Hindlimb muscle (tissue), 1 donor: ENCODE data around the gene SH3BP5L. TPM values are rescaled to one million over a fixed set of nuclear protein-coding genes. Genes with fewer than 3 reads are reported as not detected.
"Not testable (repeated sequence)": the region's sequence is repeated elsewhere in the genome, so short reads cannot be mapped to it uniquely, and the experiment has no call there.

Experiments used
- DNase-seq: peaks from one replicate; pipeline ENCODE4 v3.0.0-alpha.2; 2013
- polyA plus RNA-seq: library from polyadenylated mRNA; unstranded; fragments of 120-200 nt; gene quantifications from one replicate; pipeline ENCODE4 v1.2.1, GENCODE V29; 2013; ENCODE audit not compliant: insufficient read length

Gene SH3BP5L
- polyA plus RNA-seq, 1 donor = 21.4 TPM

DNA sequence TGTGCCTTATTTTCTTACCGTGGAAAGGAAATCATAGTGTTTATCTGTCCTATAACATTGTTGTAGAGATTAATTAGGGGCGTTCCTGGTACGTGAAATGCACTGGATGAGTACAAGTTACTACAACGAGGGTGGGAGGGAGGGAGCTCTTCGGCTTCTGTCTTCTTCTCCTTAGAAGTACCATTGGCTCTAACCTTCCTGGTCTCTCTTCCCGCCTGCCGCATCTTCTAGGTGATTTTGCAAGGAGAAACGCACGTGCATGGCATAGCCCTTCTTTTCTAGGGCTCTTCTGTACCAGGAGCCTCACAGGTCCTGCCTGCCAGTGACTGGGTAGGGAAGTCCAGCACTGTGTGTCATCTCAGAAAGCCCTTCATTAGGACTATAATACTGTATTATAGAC, 16.8 kb downstream of the SH3BP5L start:
- no peak for DNase-seq

DNA sequence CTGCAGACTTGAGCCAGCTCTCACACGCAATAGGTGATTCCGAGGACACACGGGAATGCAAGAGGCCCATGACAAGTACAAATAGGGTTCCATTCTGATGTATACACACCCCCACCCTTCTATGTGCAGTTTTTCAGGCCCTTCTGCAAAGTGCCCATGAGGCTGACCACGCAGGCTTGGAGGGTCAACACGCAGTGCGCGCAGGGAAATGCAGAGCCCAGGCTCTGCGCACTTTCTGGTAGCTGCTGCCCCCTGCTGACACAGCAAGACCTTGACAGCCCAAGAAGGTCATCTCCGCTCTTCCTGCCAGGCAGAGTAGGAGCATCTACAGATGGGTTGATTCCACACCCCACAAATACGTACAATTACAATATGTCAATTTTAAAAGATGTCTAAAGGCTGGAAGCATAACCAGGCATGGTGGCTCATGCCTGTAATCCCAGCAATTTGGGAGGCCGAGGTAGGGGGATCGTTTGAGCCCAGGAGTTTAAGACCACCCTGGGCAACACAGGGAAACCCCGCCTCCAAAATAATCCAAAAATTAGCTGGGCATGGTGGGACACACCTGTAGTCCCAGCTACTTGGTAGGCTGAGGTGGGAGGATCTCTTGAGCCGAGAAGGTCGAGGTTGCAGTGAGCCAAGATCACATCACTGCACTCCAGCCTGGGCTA, 18.5 kb downstream of the SH3BP5L start:
- no peak for DNase-seq

DNA sequence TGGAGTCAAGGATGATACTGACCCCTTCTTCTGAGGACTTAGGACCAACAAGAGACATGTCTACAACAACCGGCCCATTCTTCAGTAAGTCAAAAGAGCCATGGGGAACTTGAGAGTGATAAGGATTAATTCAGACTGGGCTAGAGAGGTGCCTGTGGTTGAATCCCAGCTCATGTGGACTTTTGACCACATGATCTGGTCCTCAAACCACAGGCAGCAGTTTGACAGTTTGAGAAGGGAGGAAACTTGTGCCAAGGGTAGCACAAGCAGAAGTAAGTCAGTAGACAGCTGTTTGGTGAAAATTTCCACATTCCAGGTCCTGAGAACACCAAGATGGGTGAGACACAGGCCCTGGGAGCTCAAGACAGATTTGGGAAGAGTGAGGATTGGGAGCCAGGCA, 19.8 kb downstream of the SH3BP5L start:
- no peak for DNase-seq

DNA sequence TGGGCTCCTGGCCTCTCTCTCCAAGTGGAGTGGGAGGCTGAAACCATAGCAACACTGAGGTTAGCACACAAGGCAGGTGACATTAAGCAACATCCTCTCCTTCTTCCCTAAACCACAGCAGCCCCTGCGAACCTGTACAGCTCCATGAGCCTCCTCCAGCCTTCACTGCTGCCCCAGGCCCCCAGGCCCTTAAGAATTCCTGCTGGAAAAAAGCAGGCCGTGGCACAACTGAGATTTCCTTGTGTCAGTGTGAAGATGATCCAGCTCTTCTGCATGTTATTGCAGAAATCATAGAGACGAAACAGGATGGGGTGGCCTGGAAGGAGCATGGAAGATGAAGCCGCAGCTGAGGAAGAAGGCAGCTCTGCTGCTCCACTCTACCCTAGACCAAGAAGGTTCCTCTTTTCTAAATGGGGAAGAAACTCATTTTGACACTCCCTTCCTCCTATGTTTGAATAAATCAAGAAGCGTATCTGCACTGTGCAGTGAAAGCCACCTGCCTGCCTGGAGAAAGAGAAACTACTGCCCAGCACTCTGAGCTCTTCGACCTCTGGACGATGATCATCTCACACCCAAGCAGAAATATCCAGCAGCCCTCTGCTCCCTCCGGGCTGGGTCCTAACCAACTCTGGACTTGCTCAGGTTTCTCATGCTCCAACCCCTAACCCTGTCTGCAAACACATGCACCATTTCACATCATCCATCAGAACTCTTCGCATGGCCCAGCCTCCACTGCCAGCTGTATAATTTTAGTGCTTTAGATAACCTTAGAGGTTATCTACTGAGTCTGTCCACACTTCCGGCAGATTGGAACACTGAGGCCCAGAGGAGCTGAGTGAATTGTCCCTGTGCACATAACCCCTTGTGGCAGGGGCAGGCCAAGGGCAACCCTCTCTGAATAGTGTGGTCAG, 20.7 kb downstream of the SH3BP5L start:
- no peak for DNase-seq

DNA sequence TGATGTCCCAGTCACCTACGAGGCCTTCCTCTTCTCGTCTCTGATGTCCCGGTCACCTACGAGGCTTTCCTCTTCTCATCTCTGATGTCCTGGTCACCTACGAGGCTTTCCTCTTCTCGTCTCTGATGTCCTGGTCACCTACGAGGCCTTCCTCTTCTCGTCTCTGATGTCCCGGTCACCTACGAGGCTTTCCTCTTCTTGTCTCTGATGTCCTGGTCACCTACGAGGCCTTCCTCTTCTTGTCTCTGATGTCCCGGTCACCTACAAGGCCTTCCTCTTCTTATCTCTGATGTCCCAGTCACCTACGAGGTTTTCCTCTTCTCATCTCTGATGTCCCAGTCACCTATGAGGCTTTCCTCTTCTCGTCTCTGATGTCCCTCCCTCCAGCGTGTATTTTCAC, 22.2 kb downstream of the SH3BP5L start:
- DNase-seq = not testable (repeated sequence)

DNA sequence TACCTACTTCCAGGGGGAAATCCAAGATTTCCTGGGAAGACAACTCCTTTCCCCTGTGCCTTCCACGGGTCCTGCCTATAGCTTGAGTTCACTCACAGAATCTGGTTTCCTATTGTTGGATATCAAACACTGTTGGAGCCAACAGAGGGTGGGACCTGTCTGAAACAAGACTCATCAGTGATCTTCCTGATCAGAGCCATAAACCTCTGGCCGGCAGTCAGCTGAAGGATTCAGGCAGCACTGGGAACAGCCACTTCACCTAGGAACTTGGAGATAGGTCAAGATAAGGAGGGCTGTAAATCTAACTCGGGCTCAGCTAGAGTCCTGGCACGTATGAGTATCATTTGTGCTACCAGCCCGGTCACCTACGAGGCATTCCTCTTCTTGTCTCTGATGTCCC, 23.3 kb downstream of the SH3BP5L start:
- no peak for DNase-seq

DNA sequence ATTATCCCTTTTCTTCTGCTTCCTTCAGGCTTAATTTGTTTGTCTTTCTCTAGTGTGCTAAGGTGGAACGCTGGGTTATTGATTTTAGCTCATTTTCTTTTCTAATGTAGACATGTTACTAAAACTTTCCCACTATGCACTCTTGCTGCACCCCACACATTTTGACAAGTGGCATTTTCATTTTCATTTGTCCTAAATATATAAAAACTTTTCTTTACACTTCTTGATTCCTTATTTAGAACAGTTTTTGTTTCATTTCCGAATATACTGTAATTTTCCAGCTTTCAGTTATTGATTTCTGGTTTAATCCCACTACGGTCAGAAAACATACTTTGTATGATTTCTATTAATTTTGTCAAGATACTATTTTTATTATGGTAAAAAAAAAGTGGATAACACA, 25.3 kb downstream of the SH3BP5L start:
- DNase-seq = no peak

DNA sequence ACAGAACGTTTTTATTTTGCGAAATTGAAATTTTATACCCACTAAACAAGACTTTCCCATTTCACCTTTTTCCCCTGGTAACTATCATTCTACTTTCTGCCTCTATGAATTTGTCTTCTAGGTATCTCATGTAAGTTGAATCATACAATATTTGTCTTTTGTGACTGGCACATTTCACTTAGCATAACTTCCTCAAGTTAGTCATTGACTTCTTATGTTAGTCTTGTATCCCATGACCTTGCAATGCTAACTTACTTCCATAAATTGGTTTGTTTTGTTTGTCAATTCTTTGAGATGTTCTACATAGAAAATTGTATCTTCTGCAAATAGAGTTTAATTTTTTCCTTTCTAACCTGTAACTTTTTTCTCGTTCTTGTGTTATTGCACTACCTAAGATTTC, 26.9 kb downstream of the SH3BP5L start:
- no peak for DNase-seq

DNA sequence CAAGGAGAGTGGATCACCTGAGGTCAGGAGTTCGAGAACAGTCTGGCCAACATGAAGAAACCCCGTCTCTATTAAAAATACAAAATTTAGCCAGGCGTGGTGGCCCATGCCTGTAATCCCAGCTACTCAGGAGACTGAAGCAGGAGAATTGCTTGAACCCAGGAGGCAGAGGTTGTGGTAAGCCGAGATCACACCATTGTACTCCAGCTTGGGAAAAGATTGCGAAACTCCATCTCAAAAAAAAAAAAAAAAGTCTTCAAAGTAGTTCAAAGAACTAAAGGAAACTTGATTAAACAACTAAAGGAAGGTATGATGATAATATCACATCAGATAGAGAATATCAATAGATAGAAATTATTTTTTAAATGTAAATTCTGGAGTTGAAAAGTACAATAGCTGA, 31.1 kb downstream of the SH3BP5L start:
- DNase-seq = not testable (repeated sequence)

DNA sequence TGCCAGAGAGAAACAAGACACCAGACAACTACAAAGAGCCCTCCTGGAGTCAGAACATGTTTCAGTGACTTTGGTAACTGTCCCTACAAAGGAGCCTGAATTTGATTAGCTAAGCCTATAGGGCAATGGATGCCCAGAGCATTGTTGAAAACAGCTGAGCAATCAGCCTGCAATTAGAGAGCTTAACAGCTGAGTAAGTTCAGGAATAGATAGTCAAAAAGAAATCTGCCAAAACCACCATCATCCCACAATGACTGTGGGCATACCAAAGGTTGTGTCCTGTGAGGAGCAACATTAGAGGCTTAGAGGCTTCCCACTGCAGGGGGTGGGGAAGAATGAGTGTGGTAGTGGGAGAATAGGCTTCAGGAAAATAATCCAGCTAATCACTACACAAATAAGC, 32.1 kb downstream of the SH3BP5L start:
- no peak for DNase-seq

DNA sequence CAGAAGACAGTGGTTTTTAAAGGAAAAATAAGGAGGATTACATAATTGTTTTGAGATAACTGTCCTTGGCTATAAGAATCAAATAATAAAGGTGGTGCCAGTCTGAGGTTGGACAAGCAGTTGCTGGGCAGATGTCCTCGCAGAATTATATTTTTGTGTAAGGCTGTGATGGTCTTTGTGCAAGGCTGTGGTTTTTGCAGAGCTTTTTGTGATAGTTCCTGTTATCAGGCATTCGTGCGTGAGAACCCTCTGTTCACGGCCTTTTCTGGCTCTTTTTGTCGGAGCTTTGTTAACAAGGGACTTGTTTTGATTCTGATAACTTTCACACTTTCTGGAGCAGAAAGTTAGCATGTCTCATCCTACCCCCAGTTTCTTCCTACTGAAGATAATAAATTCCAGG, 33.4 kb downstream of the SH3BP5L start:
- no peak for DNase-seq

DNA sequence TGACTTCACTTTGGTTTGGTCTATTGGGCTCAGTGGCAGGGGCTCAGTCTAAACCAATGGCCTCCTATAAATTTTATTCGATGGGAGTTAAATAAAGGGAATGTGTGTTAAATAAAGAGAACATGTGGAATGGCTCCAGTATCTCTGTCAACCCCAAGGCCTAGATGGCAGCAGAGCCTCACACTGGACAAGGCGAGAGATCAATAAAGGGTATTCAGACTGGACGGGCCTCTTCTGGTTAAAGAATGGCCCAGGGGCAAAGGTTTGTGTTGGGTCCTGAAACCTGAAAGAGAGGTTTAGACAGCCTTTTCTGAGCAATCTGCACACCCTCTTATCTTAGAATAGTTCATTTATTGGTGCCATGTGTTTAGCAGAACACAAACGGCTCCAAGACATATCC, 34.7 kb downstream of the SH3BP5L start:
- no peak for DNase-seq

DNA sequence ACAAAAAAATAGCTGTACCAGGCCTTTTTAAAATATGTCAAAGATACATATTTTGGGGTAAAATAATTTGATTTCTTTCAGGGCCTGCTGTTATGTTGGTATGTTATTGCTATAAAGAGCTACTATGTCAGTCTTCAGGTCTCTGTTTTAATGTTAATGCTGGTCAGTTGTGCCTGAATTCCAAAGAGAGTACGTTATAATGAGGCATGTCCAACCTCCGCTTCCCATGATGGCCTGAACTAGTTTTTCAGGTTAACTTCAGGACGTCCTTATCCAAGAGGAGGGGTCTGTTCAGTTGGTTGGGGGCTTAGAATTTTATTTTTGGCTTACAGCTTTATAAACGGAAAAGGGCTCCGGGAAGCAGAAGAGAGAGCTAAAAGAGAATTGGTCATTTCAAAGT, 35.3 kb downstream of the SH3BP5L start:
- no peak for DNase-seq

DNA sequence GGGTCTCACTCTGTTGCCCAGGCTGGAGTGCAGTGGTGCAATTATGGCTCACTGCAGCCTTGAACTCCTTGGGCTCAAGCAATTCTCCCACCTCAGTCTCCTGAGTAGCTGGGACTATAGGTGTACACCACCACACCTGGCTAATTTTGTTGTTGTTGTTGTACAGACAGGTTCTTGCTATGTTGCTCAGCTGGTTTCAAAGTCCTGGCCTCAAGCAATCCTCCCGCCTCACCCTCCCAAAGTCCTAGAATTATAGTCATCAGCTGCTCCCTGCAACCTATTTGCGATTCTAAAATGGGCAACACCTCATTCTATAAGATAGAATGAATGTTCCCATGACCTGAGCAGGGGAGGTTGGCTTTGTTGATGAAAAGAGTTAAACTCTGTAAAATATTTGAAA, 36.4 kb downstream of the SH3BP5L start:
- not testable (repeated sequence) for DNase-seq

DNA sequence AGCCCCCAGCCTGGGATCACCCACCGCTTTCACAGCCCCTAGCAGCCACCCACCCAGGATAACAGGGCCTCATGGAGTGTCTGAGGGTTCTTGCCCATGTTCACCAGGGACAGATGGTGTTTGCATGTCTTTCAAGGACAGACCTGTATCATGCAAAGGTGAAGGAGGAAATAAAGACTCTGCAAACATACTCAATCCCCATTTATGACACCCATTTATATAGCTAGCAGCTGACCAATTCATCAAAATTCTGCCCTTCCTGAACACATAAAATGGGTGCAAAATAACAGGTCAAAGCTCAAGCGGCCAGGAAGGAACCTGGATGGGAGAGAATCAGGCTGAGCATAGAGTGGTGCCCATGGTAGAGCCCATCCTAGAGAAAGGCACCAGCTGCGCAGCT, 37.4 kb downstream of the SH3BP5L start:
- no peak for DNase-seq

DNA sequence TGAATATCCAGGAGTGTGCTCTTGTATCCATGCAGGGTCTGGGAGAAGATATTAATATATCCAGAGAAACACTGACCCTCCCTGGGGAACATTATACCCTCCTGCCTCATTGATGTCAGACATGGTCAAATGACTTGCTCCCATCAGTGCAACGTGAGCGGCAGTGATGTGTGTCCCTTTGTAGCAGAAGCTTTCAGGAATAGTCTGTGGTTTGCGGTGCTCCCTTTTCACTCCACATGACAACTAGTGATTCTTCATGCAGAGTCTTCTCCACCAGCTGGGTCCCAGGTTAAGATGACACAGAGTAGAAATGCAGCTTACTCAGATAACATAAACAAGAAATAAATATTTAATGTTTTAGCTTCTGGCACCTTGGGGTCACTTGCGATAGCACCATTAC, 38.3 kb downstream of the SH3BP5L start:
- DNase-seq = no peak

DNA sequence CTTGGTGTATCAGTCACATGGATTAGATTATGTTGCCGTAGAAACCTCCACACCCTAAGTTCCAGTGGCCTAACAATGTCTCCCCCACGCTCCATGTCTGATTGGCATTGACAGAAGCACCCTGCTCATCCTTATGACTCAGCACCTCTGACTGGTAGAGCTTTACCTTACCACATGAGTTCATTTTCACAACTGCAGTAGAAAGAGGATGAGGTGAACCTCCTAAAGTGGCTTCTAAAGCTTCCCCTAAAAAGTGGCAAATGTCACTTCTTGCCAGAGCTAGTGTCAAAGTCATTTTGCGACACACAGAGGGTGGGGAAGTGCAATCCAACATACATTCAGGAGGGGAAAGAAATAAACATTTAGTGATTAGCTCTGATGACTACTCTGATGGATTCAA, 39.6 kb downstream of the SH3BP5L start:
- no peak for DNase-seq

DNA sequence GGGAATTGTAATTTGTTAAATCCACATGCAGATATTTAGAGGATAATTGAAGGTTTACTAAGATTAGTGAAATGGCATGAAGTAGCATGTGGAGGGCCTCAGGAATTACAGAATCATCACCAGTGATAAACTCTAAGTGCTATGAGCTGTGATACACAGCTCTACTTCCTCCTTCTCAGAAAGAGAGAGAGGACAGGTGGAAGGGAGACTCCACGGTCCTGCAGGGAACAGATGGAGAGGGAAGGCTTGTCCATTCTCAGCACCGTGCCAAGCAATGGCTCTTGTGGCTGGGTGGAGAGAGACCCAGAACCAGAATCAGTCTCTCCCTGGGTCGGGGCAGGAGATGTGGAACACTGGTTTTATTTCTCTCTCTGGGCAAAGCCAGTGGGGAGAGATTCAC, 42.3 kb downstream of the SH3BP5L start:
- no peak for DNase-seq

DNA sequence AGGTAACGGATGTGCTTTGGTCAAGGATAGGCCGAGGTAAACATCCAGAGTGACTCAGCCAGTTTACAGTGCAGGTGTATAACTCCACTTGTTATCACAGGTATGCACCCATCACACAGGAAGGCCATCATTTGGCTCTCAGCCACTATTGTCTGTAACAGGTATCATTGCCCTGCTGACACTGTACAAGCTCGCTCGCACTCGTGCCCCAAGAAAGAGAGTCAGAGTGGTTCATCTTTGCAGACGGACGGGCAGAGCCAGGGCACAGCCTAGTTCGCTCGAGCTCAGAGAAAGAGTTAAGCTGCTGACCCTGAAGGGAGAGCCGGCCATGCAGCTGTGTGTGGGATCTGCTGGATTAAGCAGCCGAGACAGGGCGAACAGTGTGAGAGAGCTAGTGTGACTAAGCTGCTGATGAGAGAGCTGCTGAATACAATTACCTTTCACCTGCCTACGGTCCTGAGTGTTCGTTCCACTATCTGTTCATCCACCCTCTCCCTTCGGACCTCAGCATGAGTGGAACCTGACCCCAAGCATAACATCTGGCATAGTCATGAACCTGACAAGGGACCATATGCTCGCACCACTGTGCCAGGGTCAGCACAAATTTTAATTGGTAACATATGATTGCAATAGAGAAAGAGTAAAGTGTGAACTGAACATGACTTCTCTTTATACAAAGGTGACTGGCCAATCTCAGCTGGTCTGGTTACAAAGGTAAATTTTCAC, 43.1 kb downstream of the SH3BP5L start:
- DNase-seq = no peak

DNA sequence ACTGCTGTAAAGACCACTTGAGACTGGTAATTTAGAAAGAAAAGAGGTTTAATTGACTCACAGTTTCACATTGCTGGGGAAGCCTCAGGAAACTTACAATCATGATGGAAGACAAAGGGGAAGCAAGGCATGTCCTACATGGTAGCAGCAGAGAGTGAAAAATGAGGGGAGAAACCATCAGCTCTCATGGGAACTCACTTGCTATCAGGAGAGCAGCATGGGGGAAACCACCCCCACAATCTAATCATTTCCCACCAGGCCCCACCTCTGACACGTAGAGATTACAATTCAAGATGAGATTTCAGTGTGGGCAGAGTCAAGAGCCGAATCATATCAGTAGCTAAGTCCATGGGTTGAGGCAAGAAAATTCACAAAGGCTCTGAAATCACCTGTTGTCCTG, 46.4 kb downstream of the SH3BP5L start:
- no peak for DNase-seq

DNA sequence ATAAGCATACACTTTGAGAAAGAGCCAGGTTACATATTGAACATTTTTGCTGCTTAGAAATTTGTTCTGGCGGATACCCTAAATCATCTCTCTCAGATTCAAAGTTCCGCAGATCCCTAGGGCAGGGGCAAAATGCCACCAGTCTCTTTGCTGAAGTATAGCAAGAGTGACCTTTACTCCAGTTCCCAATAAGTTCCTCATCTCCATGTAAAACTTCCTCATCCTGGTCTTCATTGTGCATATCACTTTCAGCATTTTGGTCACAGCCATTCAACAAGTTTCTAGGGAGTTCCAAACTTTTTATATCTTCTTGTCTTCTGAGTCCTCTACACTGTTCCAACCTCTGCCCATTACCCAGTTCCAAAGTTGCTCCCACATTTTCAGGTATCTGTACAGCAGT, 46.8 kb downstream of the SH3BP5L start:
- no peak for DNase-seq

DNA sequence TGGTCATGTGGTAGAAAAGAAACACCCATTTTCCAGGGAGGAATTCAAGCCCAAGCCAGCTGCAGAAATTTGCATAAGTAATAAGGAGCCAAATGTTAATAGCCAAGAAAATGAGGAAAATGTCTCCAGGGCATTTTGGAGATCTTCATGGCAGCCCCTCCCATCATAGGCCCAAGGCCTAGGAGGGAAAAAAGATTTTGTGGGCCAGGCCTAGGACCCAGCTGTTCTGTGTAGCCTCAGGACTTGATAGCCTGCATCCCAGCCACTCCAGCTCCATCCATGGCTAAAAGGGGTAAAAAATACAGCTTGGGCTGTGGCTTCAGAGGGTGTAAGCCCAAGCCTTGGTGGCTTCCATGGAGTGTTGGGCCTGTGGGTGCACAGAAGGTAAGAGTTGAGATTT, 48.7 kb downstream of the SH3BP5L start:
- DNase-seq = no peak

DNA sequence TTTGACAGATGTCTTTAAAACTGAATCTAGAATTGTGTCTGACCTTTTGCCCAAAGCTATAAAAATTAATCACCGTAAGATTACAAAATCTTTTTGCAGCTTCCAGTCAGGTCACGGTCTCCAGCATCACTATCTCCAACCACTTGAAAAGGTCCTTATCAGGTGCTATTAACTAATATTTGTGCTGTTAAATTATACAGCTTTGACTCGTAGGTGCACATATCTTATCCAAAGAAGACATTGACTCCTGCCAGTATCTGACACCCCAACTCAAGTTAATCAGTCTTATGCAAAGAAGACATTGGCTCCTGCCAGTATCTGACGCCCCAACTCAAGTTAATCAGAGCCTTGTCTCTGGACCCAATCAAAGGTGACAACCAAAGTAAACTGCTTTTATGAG, 50.3 kb downstream of the SH3BP5L start:
- no peak for DNase-seq
